ENCODE results near the gene IL2RG. TPM values are rescaled to one million over a fixed set of nuclear protein-coding genes. Genes with fewer than 3 reads are reported as not detected.

Gene IL2RG
- total RNA-seq, 6 experiments from 2014 or later, result 0.64 to 4.0 (median 1.7) TPM

DNA sequence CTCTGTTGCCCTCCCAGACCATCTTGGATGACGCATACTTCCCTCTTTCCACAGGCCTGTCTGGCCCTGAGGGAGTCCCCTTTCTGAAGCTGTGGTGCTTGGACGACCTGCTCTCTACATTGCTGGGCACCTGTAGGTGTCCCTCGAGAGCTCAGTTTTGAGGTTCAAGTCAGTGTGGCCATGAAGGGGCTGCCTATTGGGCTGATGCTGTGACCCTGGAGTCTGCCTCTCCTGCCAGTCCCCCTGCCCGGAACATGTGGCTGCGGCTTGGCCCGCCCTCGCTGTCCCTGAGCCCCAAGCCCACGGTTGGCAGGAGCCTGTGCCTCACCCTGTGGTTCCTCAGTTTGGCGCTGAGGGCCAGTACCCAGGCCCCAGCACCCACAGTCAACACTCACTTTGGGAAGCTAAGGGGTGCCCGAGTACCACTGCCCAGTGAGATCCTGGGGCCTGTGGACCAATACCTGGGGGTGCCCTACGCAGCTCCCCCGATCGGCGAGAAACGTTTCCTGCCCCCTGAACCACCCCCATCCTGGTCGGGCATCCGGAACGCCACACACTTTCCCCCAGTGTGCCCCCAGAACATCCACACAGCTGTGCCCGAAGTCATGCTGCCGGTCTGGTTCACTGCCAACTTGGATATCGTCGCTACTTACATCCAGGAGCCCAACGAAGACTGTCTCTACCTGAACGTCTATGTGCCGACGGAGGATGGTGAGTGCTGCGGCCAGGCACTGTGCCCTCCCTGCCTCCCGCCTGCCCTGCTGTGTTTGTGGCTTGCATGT, 36.3 kb upstream of the IL2RG start:
- Histone ChIP-seq H3K9me3 (no peaks in the 10 kb centered on the region), H3K27ac (no peak overlapping the region), H3K27me3 (no peaks in the 10 kb centered on the region), H3K36me3 (no peaks in the 10 kb centered on the region), H3K4me3 (no peak overlapping the region), H3K4me1 (no peaks in the 10 kb centered on the region)
- no peak for TF ChIP-seq POLR2A (IDR thresholded peaks at IDR 0.05)
- TF ChIP-seq, protein P1, sequence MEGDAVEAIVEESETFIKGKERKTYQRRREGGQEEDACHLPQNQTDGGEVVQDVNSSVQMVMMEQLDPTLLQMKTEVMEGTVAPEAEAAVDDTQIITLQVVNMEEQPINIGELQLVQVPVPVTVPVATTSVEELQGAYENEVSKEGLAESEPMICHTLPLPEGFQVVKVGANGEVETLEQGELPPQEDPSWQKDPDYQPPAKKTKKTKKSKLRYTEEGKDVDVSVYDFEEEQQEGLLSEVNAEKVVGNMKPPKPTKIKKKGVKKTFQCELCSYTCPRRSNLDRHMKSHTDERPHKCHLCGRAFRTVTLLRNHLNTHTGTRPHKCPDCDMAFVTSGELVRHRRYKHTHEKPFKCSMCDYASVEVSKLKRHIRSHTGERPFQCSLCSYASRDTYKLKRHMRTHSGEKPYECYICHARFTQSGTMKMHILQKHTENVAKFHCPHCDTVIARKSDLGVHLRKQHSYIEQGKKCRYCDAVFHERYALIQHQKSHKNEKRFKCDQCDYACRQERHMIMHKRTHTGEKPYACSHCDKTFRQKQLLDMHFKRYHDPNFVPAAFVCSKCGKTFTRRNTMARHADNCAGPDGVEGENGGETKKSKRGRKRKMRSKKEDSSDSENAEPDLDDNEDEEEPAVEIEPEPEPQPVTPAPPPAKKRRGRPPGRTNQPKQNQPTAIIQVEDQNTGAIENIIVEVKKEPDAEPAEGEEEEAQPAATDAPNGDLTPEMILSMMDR (IDR thresholded peaks at IDR 0.05), result no peak
- WGBS (ENCODE audit: insufficient coverage, low coverage, low lambda C conversion rate, missing lambda C conversion rate), result 79% methylated on average over 14 of the region's 28 CpGs
- ATAC-seq, result no peak
- intact Hi-C loops (cut with DNase I), result no loop called here
- no peak for DNase-seq

DNA sequence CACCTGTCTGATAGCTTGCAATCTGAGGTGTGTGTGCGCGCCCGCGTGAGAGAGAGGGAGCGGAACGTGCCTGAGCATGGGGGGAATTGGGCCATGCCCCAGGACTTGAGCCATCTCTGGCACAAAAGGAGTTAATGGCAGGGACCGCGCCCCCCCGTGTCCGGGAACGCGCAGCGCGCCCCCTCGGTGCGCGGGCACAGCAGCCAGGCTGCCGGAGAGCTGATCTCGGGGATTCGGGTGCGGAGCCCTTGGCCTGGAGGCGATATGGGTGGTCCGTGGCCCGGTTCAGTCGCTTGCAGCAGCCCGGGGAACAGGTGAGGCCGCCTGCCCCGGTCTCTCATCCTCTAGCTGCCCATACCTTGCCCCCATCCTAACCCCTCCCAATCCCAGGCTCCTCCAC, 33.3 kb upstream of the IL2RG start, which contains the start of gene NLGN3:
Gene NLGN3 (plus strand): TSS at position 191 of the 400 bp plus-strand sequence. CDS start 2,909 bp downstream, outside the sequence.
- Histone ChIP-seq H3K27ac (no peak within 1 kb of the TSS), H3K9me3 (no peaks in the 10 kb centered on the region), H3K4me3 (no peak within 1 kb of the TSS), H3K4me1 (no peaks in the 10 kb centered on the region), H3K27me3 (no peaks in the 10 kb centered on the region), H3K36me3 (peaks cover 0 to under 1% (median 0%) of the 10 kb centered on the region in 4 donors)
- intact Hi-C loops (cut with DNase I), result no loop called here
- no peak for TF ChIP-seq POLR2A (IDR thresholded peaks at IDR 0.05)
- TF ChIP-seq, protein P1 (IDR thresholded peaks at IDR 0.05), result no peak
- DNase-seq, result no peak
- peak in 1 of 4 donors; percentile 8 for ATAC-seq
- WGBS (ENCODE audit: insufficient coverage, low coverage, low lambda C conversion rate, missing lambda C conversion rate), result 70% methylated on average over 3 of the region's 28 CpGs

DNA sequence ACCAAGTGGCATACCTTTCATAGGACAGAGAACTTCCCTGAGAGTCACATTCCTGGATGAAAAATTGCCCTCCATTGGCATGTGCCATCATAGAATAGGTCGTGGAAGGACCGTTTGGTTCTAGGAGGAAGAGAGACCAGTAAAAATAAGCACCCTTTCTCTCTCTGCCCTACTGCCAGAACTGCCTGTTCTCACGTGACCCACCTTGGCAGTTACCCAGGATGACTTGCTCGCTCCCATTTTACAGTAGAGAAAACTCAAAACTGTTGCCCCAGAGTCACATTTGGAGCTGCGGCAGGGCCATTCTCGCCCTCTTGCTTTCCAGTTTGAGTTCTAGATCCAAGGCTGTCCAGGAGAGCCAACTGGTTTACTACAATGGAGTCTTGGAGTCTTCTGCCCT, 32.1 kb upstream of the IL2RG start:
- Histone ChIP-seq H3K4me3 (no peak overlapping the region), H3K9me3 (no peaks in the 10 kb centered on the region), H3K27me3 (no peaks in the 10 kb centered on the region), H3K4me1 (no peaks in the 10 kb centered on the region), H3K27ac (no peak overlapping the region), H3K36me3 (peaks cover 0 to 11% (median 3%) of the 10 kb centered on the region in 4 donors)
- DNase-seq, result peak in 2 of 3 donors; percentile 37 to 48
- TF ChIP-seq POLR2A (IDR thresholded peaks at IDR 0.05), result no peak
- TF ChIP-seq, protein P1 (IDR thresholded peaks at IDR 0.05), result no peak
- peak in 2 of 4 donors; percentile 19 to 39 for ATAC-seq
- WGBS (ENCODE audit: insufficient coverage, low coverage, low lambda C conversion rate, missing lambda C conversion rate), result 55% methylated on average over 4 of the region's 6 CpGs
- intact Hi-C loops (cut with DNase I), result no loop called here

DNA sequence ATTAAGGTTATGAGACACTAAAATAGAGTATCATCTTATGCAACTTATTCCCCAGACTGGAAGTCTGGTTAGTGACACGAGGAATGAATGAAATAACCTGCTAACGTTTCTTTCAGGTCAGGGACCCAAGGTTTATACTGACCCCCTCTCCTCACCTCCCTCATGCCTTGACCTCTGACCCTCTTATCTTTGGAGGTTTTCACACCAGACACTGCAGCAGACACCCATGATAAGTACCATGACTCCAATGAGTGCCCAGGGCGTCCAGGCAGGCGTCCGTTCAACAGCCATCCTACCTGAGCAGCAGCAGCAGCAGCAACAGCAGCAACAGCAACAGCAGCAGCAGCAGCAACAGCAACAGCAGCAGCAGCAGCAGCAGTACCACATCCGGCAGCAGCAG, 29.1 kb upstream of the IL2RG start:
- intact Hi-C loops (cut with DNase I), result no loop called here
- WGBS (ENCODE audit: insufficient coverage, low coverage, low lambda C conversion rate, missing lambda C conversion rate), result 40% methylated on average over 2 of the region's 6 CpGs
- no peak overlapping the region for H3K27ac ChIP-seq
- TF ChIP-seq, protein P1 (IDR thresholded peaks at IDR 0.05), result no peak
- no peak for TF ChIP-seq POLR2A (IDR thresholded peaks at IDR 0.05)
- no peaks in the 10 kb centered on the region for H3K4me1 ChIP-seq
- no peaks in the 10 kb centered on the region for H3K27me3 ChIP-seq
- no peak for ATAC-seq
- H3K4me3 ChIP-seq, result no peak overlapping the region
- DNase-seq, result no peak
- H3K36me3 ChIP-seq, result peaks cover 0 to 19% (median 4%) of the 10 kb centered on the region in 4 donors
- H3K9me3 ChIP-seq, result no peaks in the 10 kb centered on the region
